HFFc6 (cell line): ENCODE measurements around the gene HS6ST3. TPM values are rescaled to one million over a fixed set of nuclear protein-coding genes. Genes with fewer than 3 reads are reported as not detected.

Experiments used
- DNase-seq: peaks from one replicate; pipeline ENCODE4 v3.0.0-alpha.2; 2018
- H3K27ac Mint-ChIP-seq: 2 replicates; pipeline ENCODE4 v1.8.0; 2020; ENCODE audit warnings: mild to moderate bottlenecking, mixed read lengths
- H3K27me3 Mint-ChIP-seq: 2 replicates; pipeline ENCODE4 v1.8.0; 2021; ENCODE audit warnings: mild to moderate bottlenecking, moderate library complexity, mixed read lengths; ENCODE audit not compliant: insufficient read depth
- H3K36me3 Mint-ChIP-seq: 2 replicates; pipeline ENCODE4 v1.8.0; 2021; ENCODE audit warnings: low read depth, mixed read lengths
- H3K4me1 Mint-ChIP-seq: 2 replicates; pipeline ENCODE4 v1.8.0; 2020; ENCODE audit warnings: low read depth, mixed read lengths
- H3K4me3 Mint-ChIP-seq: 2 replicates; pipeline ENCODE4 v1.8.0; 2020; ENCODE audit warnings: mild to moderate bottlenecking, moderate library complexity, mixed read lengths
- H3K9me3 Mint-ChIP-seq: 2 replicates; pipeline ENCODE4 v1.8.0; 2020; ENCODE audit warnings: mild to moderate bottlenecking, mixed read lengths
- CTCF ChIP-seq: fragments of 200-600 bp; sonication (generic); IDR thresholded peaks from 2 replicates; pipeline ENCODE4 v1.5.0; 2021; ENCODE audit warnings: antibody characterized with exemption, mild to moderate bottlenecking
- total RNA-seq, 6 experiments: library from RNA; stranded (reverse); fragmentation: NEBNext Ultra II Directional; extraction: Animal tissue kit (Norgen Biotek cat#: 25700); gene quantifications; 2 replicates in 1 of 6; 3 replicates in 5 of 6; pipeline ENCODE4 v1.2.3, GENCODE V29; 2021

The HS6ST3 gene
- total RNA-seq, 6 experiments from 2014 or later, result not detected

GRCh38 chr13:96646515-96647211 lies 556.8 kb downstream of the HS6ST3 start:
- no peaks in the 10 kb centered on the region for H3K27me3 Mint-ChIP-seq
- H3K27ac Mint-ChIP-seq, result no peak overlapping the region

GRCh38 chr13:96650301-96650886 lies 560.5 kb downstream of the HS6ST3 start:
- Mint-ChIP-seq H3K27ac (no peak overlapping the region), H3K4me3 (no peak overlapping the region), H3K27me3 (no peaks in the 10 kb centered on the region), H3K4me1 (no peaks in the 10 kb centered on the region), H3K9me3 (peaks cover 15% of the 10 kb centered on the region), H3K36me3 (no peaks in the 10 kb centered on the region)
- TF ChIP-seq CTCF, result no peak
- no peak for DNase-seq

More at GRCh38 chr13:96646515-96647211, 556.8 kb downstream of the HS6ST3 start:
- TF ChIP-seq CTCF, result no peak
- no peak for DNase-seq
- H3K9me3 Mint-ChIP-seq, result peaks cover 43% of the 10 kb centered on the region
- no peaks in the 10 kb centered on the region for H3K4me1 Mint-ChIP-seq
- no peak overlapping the region for H3K4me3 Mint-ChIP-seq
- H3K36me3 Mint-ChIP-seq, result no peaks in the 10 kb centered on the region

- TF ChIP-seq CTCF, result no peak
Measured at GRCh38 chr13:96651598-96651997, 561.7 kb downstream of the HS6ST3 start.

GRCh38 chr13:96652506-96652905 lies 562.6 kb downstream of the HS6ST3 start:
- Mint-ChIP-seq H3K27me3 (no peaks in the 10 kb centered on the region), H3K4me3 (no peak overlapping the region), H3K27ac (no peak overlapping the region), H3K4me1 (no peaks in the 10 kb centered on the region), H3K9me3 (peaks cover 28% of the 10 kb centered on the region), H3K36me3 (no peaks in the 10 kb centered on the region; the same call in 1 of the 2 replicates)
- no peak for DNase-seq
- no peak for TF ChIP-seq CTCF

More at GRCh38 chr13:96651598-96651997, 561.7 kb downstream of the HS6ST3 start:
- H3K27ac Mint-ChIP-seq, result no peak overlapping the region
- H3K4me3 Mint-ChIP-seq, result no peak overlapping the region
- H3K36me3 Mint-ChIP-seq, result no peaks in the 10 kb centered on the region
- H3K4me1 Mint-ChIP-seq, result no peaks in the 10 kb centered on the region
- no peak for DNase-seq
- H3K9me3 Mint-ChIP-seq, result peaks cover 19% of the 10 kb centered on the region
- no peaks in the 10 kb centered on the region for H3K27me3 Mint-ChIP-seq

- H3K4me1 Mint-ChIP-seq, result no peaks in the 10 kb centered on the region
- no peak for DNase-seq
- no peak overlapping the region for H3K27ac Mint-ChIP-seq
- TF ChIP-seq CTCF, result no peak
- peaks cover 52% of the 10 kb centered on the region for H3K9me3 Mint-ChIP-seq
- no peak overlapping the region for H3K4me3 Mint-ChIP-seq
- peaks cover 6% of the 10 kb centered on the region for H3K36me3 Mint-ChIP-seq
- H3K27me3 Mint-ChIP-seq, result no peaks in the 10 kb centered on the region; the same call in 1 of the 2 replicates
Measured at GRCh38 chr13:96661612-96662011, 571.7 kb downstream of the HS6ST3 start.
